Measurements from ENCODE around the gene MESP1. TPM values are rescaled to one million over a fixed set of nuclear protein-coding genes. Genes with fewer than 3 reads are reported as not detected.
A peak's percentile ranks its signal among the peaks of the same experiment; 100 is the strongest.

MESP1 gene
- total and polyA plus RNA-seq, 8 donors = 0.58 to 60.5 (median 1.7) TPM; not detected in 1

DNA sequence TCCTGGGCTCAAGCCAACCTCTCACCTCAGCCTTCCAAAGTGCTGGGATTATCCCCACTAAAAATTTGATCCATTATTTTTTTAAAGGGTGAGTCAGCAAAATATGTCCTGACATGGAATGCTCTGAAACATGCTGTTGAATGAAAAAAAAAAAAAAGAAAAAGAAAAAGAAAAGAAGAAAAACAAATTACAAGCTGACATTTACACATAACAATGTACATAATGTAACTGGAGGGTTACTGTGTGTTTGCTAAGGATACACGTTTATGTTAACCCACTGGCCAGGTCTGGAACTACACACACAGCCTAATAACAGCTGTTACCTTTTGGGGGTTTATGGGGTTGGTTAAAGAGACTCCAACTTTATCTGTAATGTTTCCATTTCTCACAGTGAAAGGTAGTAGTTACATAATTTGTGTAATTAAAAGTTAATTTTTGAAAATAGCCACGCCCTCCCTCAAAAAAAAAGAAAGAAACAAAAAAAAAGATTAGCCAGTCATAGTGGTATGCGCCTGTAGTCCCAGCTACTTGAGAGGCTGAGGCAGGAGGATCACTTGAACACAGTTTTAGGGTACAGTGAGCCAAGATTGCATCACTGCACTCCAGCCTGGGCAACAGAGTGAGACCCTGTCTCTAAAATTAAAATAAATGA is 22.0 kb upstream of the MESP1 start:
- intact Hi-C loops (cut with DNase I; ENCODE audit: low total_unique reads) = no loop called here
- DNase-seq = peak in 1 of 2 donors; percentile 51
- Histone ChIP-seq H3K4me3 (no peak overlapping the region), H3K4me1 (peaks cover 16 to 21% (median 19%) of the 10 kb centered on the region in 4 donors), H3K36me3 (no peaks in the 10 kb centered on the region), H3K9me3 (no peaks in the 10 kb centered on the region), H3K27ac (no peak overlapping the region), H3K27me3 (no peaks in the 10 kb centered on the region)
- WGBS, 5 donors = 35 to 62% (median 48%) methylated on average over 3 of the region's 3 CpGs
- TF ChIP-seq CTCF (IDR thresholded peaks at IDR 0.05) = peak in 3 of 7 experiments; percentile 19 to 40 (median 21)
- no peak for TF ChIP-seq EP300 (IDR thresholded peaks at IDR 0.05)

DNA sequence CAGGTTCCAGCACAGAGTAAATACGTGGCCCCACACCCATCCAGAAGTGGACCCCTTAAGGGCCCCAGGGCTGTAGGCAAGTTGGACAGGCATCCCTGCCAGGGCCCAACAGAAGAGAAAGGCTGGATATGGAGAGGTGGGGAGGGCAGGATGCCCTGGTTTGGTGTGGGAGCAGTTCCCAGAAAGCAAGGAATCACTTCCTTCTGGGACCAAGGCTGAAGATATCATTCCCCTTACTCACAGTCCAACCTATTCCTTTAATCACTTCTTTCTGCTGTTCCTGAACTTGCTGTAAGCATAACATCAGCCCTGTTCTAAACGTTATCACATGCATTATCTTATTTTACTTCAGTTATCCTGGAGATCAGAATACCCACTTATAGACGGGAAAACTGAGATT is 19.0 kb upstream of the MESP1 start:
- WGBS, 5 donors = 53 to 68% (median 62%) methylated on average over 3 of the region's 3 CpGs
- H3K9me3 ChIP-seq = no peaks in the 10 kb centered on the region
- H3K27me3 ChIP-seq = no peaks in the 10 kb centered on the region
- intact Hi-C loops (cut with DNase I; ENCODE audit: low total_unique reads) = no loop called here
- no peak overlapping the region for H3K4me3 ChIP-seq
- TF ChIP-seq POLR2AphosphoS5 (IDR thresholded peaks at IDR 0.05) = no peak
- TF ChIP-seq POLR2A (IDR thresholded peaks at IDR 0.05) = no peak
- TF ChIP-seq EP300 (IDR thresholded peaks at IDR 0.05) = no peak
- no peak for TF ChIP-seq CTCF (IDR thresholded peaks at IDR 0.05)
- H3K4me1 ChIP-seq = peaks cover 4 to 16% (median 13%) of the 10 kb centered on the region in 4 donors
- no peaks in the 10 kb centered on the region for H3K36me3 ChIP-seq
- no peak overlapping the region for H3K27ac ChIP-seq
- DNase-seq = no peak

DNA sequence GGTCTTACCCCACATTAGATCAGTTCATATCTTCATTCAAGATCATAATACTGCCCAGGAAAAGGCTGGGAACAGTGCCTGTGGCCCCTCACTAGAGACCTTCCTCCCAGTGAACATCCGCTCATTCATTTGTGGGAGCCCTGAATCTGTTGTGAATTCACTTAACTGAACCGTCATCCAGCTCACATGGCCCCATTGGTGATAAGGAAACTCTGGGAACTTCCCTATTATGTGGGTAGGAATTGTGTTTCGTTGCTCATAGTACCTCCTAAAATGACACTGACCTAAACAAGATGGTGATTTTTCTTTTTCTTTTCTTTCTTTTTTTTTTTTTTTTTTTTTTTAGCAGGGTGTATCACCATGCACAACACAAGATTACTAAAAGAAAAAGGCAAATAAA is 18.3 kb upstream of the MESP1 start:
- intact Hi-C loops (cut with DNase I; ENCODE audit: low total_unique reads) = no loop called here
- whole genome bisulfite sequencing, 5 donors = 76 to 89% (median 83%) methylated on average over 3 of the region's 3 CpGs
- Histone ChIP-seq H3K4me3 (no peak overlapping the region), H3K9me3 (no peaks in the 10 kb centered on the region), H3K27me3 (no peaks in the 10 kb centered on the region), H3K36me3 (no peaks in the 10 kb centered on the region), H3K27ac (no peak overlapping the region), H3K4me1 (peaks cover 4 to 16% (median 13%) of the 10 kb centered on the region in 4 donors)
- DNase-seq = no peak
- no peak for TF ChIP-seq POLR2AphosphoS5 (IDR thresholded peaks at IDR 0.05)

DNA sequence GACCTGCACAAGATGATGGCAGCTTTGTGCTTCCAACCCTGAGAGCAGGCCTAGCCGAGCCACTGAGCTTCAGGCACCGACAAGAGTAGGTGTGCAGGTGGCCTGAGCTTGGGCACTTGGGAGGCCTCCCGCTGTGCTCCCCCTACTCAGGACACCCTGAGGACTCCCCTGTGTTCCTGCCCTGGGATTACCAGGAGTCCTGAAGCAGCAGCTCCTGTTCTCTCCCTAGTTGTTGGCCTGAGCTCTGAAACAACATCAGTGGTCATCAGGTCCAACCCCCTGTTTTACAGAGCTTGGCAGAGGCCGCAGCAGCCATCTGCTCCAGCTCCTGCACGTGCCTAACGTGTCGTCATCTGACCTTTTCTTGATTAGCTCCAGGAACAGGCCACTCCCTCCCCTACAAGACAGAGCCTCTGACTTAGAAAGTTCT is 17.0 kb upstream of the MESP1 start:
- Histone ChIP-seq H3K36me3 (no peaks in the 10 kb centered on the region), H3K4me1 (peaks cover 4 to 16% (median 13%) of the 10 kb centered on the region in 4 donors), H3K4me3 (no peak overlapping the region), H3K27ac (peak overlapping the region in 3 of 5 donors; percentile 43 to 65 (median 55)), H3K27me3 (no peaks in the 10 kb centered on the region), H3K9me3 (no peaks in the 10 kb centered on the region)
- peak; percentile 54 to 77 for DNase-seq
- TF ChIP-seq POLR2AphosphoS5 (IDR thresholded peaks at IDR 0.05) (peak in 1 of 3 donors; percentile 9), CTCF (IDR thresholded peaks at IDR 0.05) (no peak), EP300 (IDR thresholded peaks at IDR 0.05) (no peak), POLR2A (IDR thresholded peaks at IDR 0.05) (no peak)
- intact Hi-C loops (cut with DNase I; ENCODE audit: low total_unique reads) = no loop called here
- 46 to 65% (median 57%) methylated on average over 7 of the region's 7 CpGs for WGBS, 5 donors

- no peak for TF ChIP-seq CTCF (IDR thresholded peaks at IDR 0.05)
- TF ChIP-seq POLR2AphosphoS5 (IDR thresholded peaks at IDR 0.05) = no peak
- no peak for TF ChIP-seq POLR2A (IDR thresholded peaks at IDR 0.05)
- TF ChIP-seq EP300 (IDR thresholded peaks at IDR 0.05) = no peak
- intact Hi-C loops (cut with DNase I; ENCODE audit: low total_unique reads) = no loop called here
- Histone ChIP-seq H3K4me3 (no peak overlapping the region), H3K9me3 (no peaks in the 10 kb centered on the region), H3K27ac (peak overlapping the region in 3 of 5 donors; percentile 43 to 65 (median 55)), H3K4me1 (peaks cover 4 to 16% (median 13%) of the 10 kb centered on the region in 4 donors), H3K27me3 (no peaks in the 10 kb centered on the region), H3K36me3 (no peaks in the 10 kb centered on the region)
- 40 to 54% (median 43%) methylated on average over 1 to 8 of the region's 8 CpGs for WGBS, 5 donors
- peak in 1 of 2 donors; percentile 71 for DNase-seq
These were observed 16.4 kb upstream of the MESP1 start for GRCh38 chr15:89767411-89767915.
